ENCODE results near the gene ARMC6.

The ARMC6 gene

GRCh38 chr19:19050731-19051130 is 17.3 kb downstream of the ARMC6 start:
- DNase-seq (ENCODE audit: insufficient read length, low spot score), result no peak
- FAIRE-seq, result no peak
- no peak for TF ChIP-seq POLR2A (IDR thresholded peaks at IDR 0.05; ENCODE audit: low read depth, low read length)
- TF ChIP-seq POLR2AphosphoS5 (IDR thresholded peaks at IDR 0.05; ENCODE audit: low read depth, low read length), result no peak
- no peak for TF ChIP-seq SPI1 (IDR thresholded peaks at IDR 0.05; ENCODE audit: low read depth, low read length)
- TF ChIP-seq TAF1 (IDR thresholded peaks at IDR 0.05; ENCODE audit: low read depth, low read length), result no peak
- no peak for TF ChIP-seq PAX5 (IDR thresholded peaks at IDR 0.05; ENCODE audit: insufficient read depth, low read length, severe bottlenecking)
- TF ChIP-seq POU2F2 (IDR thresholded peaks at IDR 0.05; ENCODE audit: low read depth, low read length), result no peak

GRCh38 chr19:19051478-19052213 is 18.2 kb downstream of the ARMC6 start:
- TF ChIP-seq POLR2A (IDR thresholded peaks at IDR 0.05; ENCODE audit: low read depth, low read length) (no peak), POU2F2 (IDR thresholded peaks at IDR 0.05; ENCODE audit: low read depth, low read length) (no peak), SPI1 (IDR thresholded peaks at IDR 0.05; ENCODE audit: low read depth, low read length) (no peak), POLR2AphosphoS5 (IDR thresholded peaks at IDR 0.05; ENCODE audit: low read depth, low read length) (no peak), TAF1 (IDR thresholded peaks at IDR 0.05; ENCODE audit: low read depth, low read length) (no peak), PAX5 (IDR thresholded peaks at IDR 0.05; ENCODE audit: insufficient read depth, low read length, severe bottlenecking) (no peak)
- FAIRE-seq (no peak), DNase-seq (ENCODE audit: insufficient read length, low spot score) (no peak)

- no peak for FAIRE-seq
- DNase-seq (ENCODE audit: insufficient read length, low spot score), result no peak
- TF ChIP-seq POU2F2 (IDR thresholded peaks at IDR 0.05; ENCODE audit: low read depth, low read length), result no peak
- TF ChIP-seq SPI1 (IDR thresholded peaks at IDR 0.05; ENCODE audit: low read depth, low read length), result no peak
- TF ChIP-seq POLR2AphosphoS5 (IDR thresholded peaks at IDR 0.05; ENCODE audit: low read depth, low read length), result no peak
- no peak for TF ChIP-seq POLR2A (IDR thresholded peaks at IDR 0.05; ENCODE audit: low read depth, low read length)
- no peak for TF ChIP-seq PAX5 (IDR thresholded peaks at IDR 0.05; ENCODE audit: insufficient read depth, low read length, severe bottlenecking)
- TF ChIP-seq TAF1 (IDR thresholded peaks at IDR 0.05; ENCODE audit: low read depth, low read length), result no peak
Measured at GRCh38 chr19:19052921-19053320, 19.5 kb downstream of the ARMC6 start.

GRCh38 chr19:19053508-19054314 is 20.3 kb downstream of the ARMC6 start:
- no peak for FAIRE-seq
- DNase-seq (ENCODE audit: insufficient read length, low spot score), result peak; percentile 70
- TF ChIP-seq PAX5 (IDR thresholded peaks at IDR 0.05; ENCODE audit: insufficient read depth, low read length, severe bottlenecking) (no peak), SPI1 (IDR thresholded peaks at IDR 0.05; ENCODE audit: low read depth, low read length) (no peak)

- FAIRE-seq, result no peak
- no peak for DNase-seq (ENCODE audit: insufficient read length, low spot score)
- TF ChIP-seq POLR2A (IDR thresholded peaks at IDR 0.05; ENCODE audit: low read depth, low read length), result no peak
Measured at GRCh38 chr19:19054315-19054938, 21.0 kb downstream of the ARMC6 start.

GRCh38 chr19:19054939-19055440 is 21.6 kb downstream of the ARMC6 start:
- DNase-seq (ENCODE audit: insufficient read length, low spot score), result no peak
- no peak for FAIRE-seq
- TF ChIP-seq PAX5 (IDR thresholded peaks at IDR 0.05; ENCODE audit: insufficient read depth, low read length, severe bottlenecking) (no peak), POU2F2 (IDR thresholded peaks at IDR 0.05; ENCODE audit: low read depth, low read length) (no peak), TAF1 (IDR thresholded peaks at IDR 0.05; ENCODE audit: low read depth, low read length) (no peak)

GRCh38 chr19:19055701-19056100 is 22.3 kb downstream of the ARMC6 start:
- TF ChIP-seq PAX5 (IDR thresholded peaks at IDR 0.05; ENCODE audit: insufficient read depth, low read length, severe bottlenecking) (no peak), SPI1 (IDR thresholded peaks at IDR 0.05; ENCODE audit: low read depth, low read length) (no peak), POLR2A (IDR thresholded peaks at IDR 0.05; ENCODE audit: low read depth, low read length) (no peak), TAF1 (IDR thresholded peaks at IDR 0.05; ENCODE audit: low read depth, low read length) (no peak)
- FAIRE-seq (no peak), DNase-seq (ENCODE audit: insufficient read length, low spot score) (no peak)

- TF ChIP-seq PAX5 (IDR thresholded peaks at IDR 0.05; ENCODE audit: insufficient read depth, low read length, severe bottlenecking), result no peak
- no peak for TF ChIP-seq TAF1 (IDR thresholded peaks at IDR 0.05; ENCODE audit: low read depth, low read length)
- no peak for TF ChIP-seq POU2F2 (IDR thresholded peaks at IDR 0.05; ENCODE audit: low read depth, low read length)
- no peak for TF ChIP-seq SPI1 (IDR thresholded peaks at IDR 0.05; ENCODE audit: low read depth, low read length)
- TF ChIP-seq POLR2A (IDR thresholded peaks at IDR 0.05; ENCODE audit: low read depth, low read length), result no peak
- no peak for TF ChIP-seq POLR2AphosphoS5 (IDR thresholded peaks at IDR 0.05; ENCODE audit: low read depth, low read length)
- no peak for DNase-seq (ENCODE audit: insufficient read length, low spot score)
- FAIRE-seq, result no peak
Measured at GRCh38 chr19:19056636-19057275, 23.4 kb downstream of the ARMC6 start.

GRCh38 chr19:19057317-19057716 is 23.9 kb downstream of the ARMC6 start:
- no peak for TF ChIP-seq POLR2A (IDR thresholded peaks at IDR 0.05; ENCODE audit: low read depth, low read length)
- TF ChIP-seq POLR2AphosphoS5 (IDR thresholded peaks at IDR 0.05; ENCODE audit: low read depth, low read length), result no peak
- no peak for TF ChIP-seq PAX5 (IDR thresholded peaks at IDR 0.05; ENCODE audit: insufficient read depth, low read length, severe bottlenecking)
- no peak for TF ChIP-seq SPI1 (IDR thresholded peaks at IDR 0.05; ENCODE audit: low read depth, low read length)
- no peak for TF ChIP-seq TAF1 (IDR thresholded peaks at IDR 0.05; ENCODE audit: low read depth, low read length)
- no peak for TF ChIP-seq POU2F2 (IDR thresholded peaks at IDR 0.05; ENCODE audit: low read depth, low read length)
- DNase-seq (ENCODE audit: insufficient read length, low spot score), result no peak
- FAIRE-seq, result no peak

Data from GM12891 (cell line).